Nephron progenitor cell (in vitro differentiated cells): ENCODE results near the gene PDE4D.

Experiments used
- DNase-seq: peaks from one replicate; pipeline ENCODE4 v3.0.0; 2021
- H3K27ac Mint-ChIP-seq: 2 replicates; pipeline ENCODE4 v1.8.0; 2021; ENCODE audit warnings: mild to moderate bottlenecking, moderate library complexity, mixed read lengths
- H3K27me3 Mint-ChIP-seq: 2 replicates; pipeline ENCODE4 v1.8.0; 2021; ENCODE audit warnings: mild to moderate bottlenecking, low read depth, mixed read lengths; ENCODE audit not compliant: poor library complexity
- H3K36me3 Mint-ChIP-seq: 2 replicates; pipeline ENCODE4 v1.8.0; 2021; ENCODE audit warnings: low read depth, mixed read lengths
- H3K4me1 Mint-ChIP-seq: 2 replicates; pipeline ENCODE4 v1.8.0; 2021; ENCODE audit warnings: mixed read lengths
- H3K4me3 Mint-ChIP-seq: 2 replicates; pipeline ENCODE4 v1.8.0; 2021; ENCODE audit warnings: mild to moderate bottlenecking, moderate library complexity, mixed read lengths
- H3K9me3 Mint-ChIP-seq: 2 replicates; pipeline ENCODE4 v1.8.0; 2021; ENCODE audit warnings: mild to moderate bottlenecking, moderate library complexity, mixed read lengths
- CTCF ChIP-seq: fragments of 200-600 bp; sonication (generic); IDR thresholded peaks from 2 replicates; pipeline ENCODE4 v1.5.0; 2021; ENCODE audit warnings: antibody characterized with exemption

The PDE4D gene

DNA sequence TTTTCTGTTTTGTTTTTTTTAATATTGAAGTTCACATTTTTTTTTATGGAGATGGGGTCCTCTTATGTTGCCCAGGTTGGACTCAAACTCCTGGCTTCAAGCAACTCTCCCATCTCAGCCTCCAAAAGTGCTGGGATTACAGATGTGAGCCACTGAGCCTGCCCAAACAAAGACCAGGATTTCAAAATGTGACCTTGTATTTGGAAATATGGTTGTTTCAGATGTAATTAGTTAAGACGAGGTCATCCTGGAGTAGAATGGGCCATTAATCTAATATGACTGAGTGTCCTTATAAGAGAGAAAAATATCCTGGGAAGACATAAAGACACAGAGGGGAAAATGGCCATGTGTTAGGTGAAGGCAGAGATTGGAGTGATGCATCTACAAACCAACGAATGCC lies 970.2 kb downstream of the PDE4D start:
- Mint-ChIP-seq H3K27ac (peak overlapping the region; percentile 86), H3K9me3 (no peaks in the 10 kb centered on the region), H3K27me3 (peaks cover 6% of the 10 kb centered on the region), H3K36me3 (no peaks in the 10 kb centered on the region), H3K4me3 (no peak overlapping the region), H3K4me1 (peaks cover 55% of the 10 kb centered on the region)
- TF ChIP-seq CTCF: no peak
- no peak for DNase-seq

- peaks cover 3% of the 10 kb centered on the region for H3K27me3 Mint-ChIP-seq
- H3K9me3 Mint-ChIP-seq: no peaks in the 10 kb centered on the region
- no peak for DNase-seq
- H3K4me3 Mint-ChIP-seq: no peak overlapping the region
- H3K4me1 Mint-ChIP-seq: peaks cover 60% of the 10 kb centered on the region
- peak overlapping the region; percentile 86 for H3K27ac Mint-ChIP-seq
- H3K36me3 Mint-ChIP-seq: no peaks in the 10 kb centered on the region
- no peak for TF ChIP-seq CTCF
These were observed 970.9 kb downstream of the PDE4D start for GRCh38 chr5:58922461-58923171.

DNA sequence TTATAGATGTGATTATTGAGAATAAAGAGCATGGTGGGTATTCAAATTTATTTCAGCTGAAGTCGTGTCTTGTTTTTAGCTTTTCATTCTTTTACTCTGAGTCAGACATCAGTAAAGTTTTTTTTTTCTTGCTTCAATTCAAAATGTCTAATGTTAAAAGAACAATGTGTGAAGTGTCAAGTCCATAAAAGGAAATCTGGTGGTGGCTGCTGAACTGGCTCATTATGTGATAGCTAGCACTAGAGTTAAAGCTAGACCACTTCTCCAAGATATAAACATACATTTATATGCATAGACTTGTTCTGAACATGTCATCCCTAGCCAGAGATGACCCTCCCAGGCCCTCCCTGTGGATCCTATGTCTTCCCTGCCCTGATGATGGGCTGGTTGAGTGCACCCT lies 972.4 kb downstream of the PDE4D start:
- no peak overlapping the region for H3K27ac Mint-ChIP-seq
- H3K4me1 Mint-ChIP-seq: peaks cover 52% of the 10 kb centered on the region
- H3K36me3 Mint-ChIP-seq: no peaks in the 10 kb centered on the region
- no peak overlapping the region for H3K4me3 Mint-ChIP-seq
- H3K9me3 Mint-ChIP-seq: no peaks in the 10 kb centered on the region
- no peak for DNase-seq
- TF ChIP-seq CTCF: no peak
- H3K27me3 Mint-ChIP-seq: peaks cover 7% of the 10 kb centered on the region

GRCh38 chr5:58919833-58920232 lies 973.7 kb downstream of the PDE4D start:
- peaks cover 47% of the 10 kb centered on the region for H3K4me1 Mint-ChIP-seq
- H3K4me3 Mint-ChIP-seq: no peak overlapping the region
- no peaks in the 10 kb centered on the region for H3K9me3 Mint-ChIP-seq
- TF ChIP-seq CTCF: no peak
- no peak overlapping the region for H3K27ac Mint-ChIP-seq
- H3K27me3 Mint-ChIP-seq: peaks cover 4% of the 10 kb centered on the region
- no peak for DNase-seq
- no peaks in the 10 kb centered on the region for H3K36me3 Mint-ChIP-seq
